GM13977 (cell line): ENCODE measurements around the gene PTPRG.

Experiments
- DNase-seq: peaks from one replicate; pipeline ENCODE4 v3.0.0; 2012; ENCODE audit warnings: low spot score
- CTCF ChIP-seq: IDR thresholded peaks from 2 replicates; pipeline ENCODE4 v1.5.1; 2012; ENCODE audit warnings: mild to moderate bottlenecking, control low read depth; ENCODE audit not compliant: insufficient read depth; ENCODE audit errors: extremely low read depth, missing control alignments
- in situ Hi-C: fragments of 300-500 bp; cut with MboI; formaldehyde crosslinking; loops from one replicate; pipeline ENCODE4 v1.12.0; 2022; ENCODE audit warnings: low sequenced_read_pairs, low pct_unique_long_range_greater_than_20kb, mixed read lengths, inconsistent platforms; ENCODE audit not compliant: unreplicated experiment

Gene PTPRG

GRCh38 chr3:61568127-61568526, 6.8 kb downstream of the PTPRG start:
- in situ Hi-C loops = no loop called here
- no peak for DNase-seq
- TF ChIP-seq CTCF = no peak

- in situ Hi-C loops = no loop called here
- no peak for DNase-seq
- TF ChIP-seq CTCF = no peak
Measured at GRCh38 chr3:61569856-61570580, 8.6 kb downstream of the PTPRG start.

GRCh38 chr3:61570813-61571212, 9.4 kb downstream of the PTPRG start:
- no peak for DNase-seq
- TF ChIP-seq CTCF = no peak
- in situ Hi-C loops = no loop called here

GRCh38 chr3:61571516-61572336, 10.4 kb downstream of the PTPRG start:
- in situ Hi-C loops = no loop called here
- TF ChIP-seq CTCF = no peak
- DNase-seq = no peak

GRCh38 chr3:61572879-61573278, 11.5 kb downstream of the PTPRG start:
- in situ Hi-C loops = no loop called here
- TF ChIP-seq CTCF = no peak
- DNase-seq = no peak

GRCh38 chr3:61573441-61573840, 12.1 kb downstream of the PTPRG start:
- in situ Hi-C loops = no loop called here
- no peak for TF ChIP-seq CTCF

More at GRCh38 chr3:61573441-61573840, 12.1 kb downstream of the PTPRG start:
- no peak for DNase-seq
